GM12872 (cell line): ENCODE data around the gene NDST4.

Experiments
- TF ChIP-seq, protein P1 (sequence below): IDR thresholded peaks from 3 replicates; pipeline ENCODE4 v1.5.1; 2011; ENCODE audit warnings: low read depth, mild to moderate bottlenecking, low read length, moderate library complexity; ENCODE audit not compliant: insufficient read depth

Gene NDST4

DNA sequence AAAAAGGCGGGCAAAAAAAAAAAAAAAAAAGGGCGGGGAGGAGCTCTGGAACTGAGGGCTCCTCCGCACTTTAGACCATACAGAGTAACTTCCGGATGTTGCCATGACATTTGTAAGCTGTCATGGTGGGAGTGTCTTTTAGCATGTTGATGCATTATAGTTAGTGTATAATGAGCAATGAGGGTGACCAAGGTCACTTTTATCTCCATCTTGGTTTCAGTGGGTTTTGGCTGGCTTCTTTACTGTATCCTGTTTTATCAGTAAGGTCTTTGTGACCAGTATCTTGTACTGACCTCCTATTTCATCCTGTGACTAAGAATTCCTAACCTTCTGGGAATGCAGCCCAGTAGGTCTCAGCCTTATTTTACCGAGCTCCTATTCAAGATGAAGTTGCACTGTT lies 321.4 kb downstream of the NDST4 start:
- TF ChIP-seq, protein P1, sequence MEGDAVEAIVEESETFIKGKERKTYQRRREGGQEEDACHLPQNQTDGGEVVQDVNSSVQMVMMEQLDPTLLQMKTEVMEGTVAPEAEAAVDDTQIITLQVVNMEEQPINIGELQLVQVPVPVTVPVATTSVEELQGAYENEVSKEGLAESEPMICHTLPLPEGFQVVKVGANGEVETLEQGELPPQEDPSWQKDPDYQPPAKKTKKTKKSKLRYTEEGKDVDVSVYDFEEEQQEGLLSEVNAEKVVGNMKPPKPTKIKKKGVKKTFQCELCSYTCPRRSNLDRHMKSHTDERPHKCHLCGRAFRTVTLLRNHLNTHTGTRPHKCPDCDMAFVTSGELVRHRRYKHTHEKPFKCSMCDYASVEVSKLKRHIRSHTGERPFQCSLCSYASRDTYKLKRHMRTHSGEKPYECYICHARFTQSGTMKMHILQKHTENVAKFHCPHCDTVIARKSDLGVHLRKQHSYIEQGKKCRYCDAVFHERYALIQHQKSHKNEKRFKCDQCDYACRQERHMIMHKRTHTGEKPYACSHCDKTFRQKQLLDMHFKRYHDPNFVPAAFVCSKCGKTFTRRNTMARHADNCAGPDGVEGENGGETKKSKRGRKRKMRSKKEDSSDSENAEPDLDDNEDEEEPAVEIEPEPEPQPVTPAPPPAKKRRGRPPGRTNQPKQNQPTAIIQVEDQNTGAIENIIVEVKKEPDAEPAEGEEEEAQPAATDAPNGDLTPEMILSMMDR, result no peak

DNA sequence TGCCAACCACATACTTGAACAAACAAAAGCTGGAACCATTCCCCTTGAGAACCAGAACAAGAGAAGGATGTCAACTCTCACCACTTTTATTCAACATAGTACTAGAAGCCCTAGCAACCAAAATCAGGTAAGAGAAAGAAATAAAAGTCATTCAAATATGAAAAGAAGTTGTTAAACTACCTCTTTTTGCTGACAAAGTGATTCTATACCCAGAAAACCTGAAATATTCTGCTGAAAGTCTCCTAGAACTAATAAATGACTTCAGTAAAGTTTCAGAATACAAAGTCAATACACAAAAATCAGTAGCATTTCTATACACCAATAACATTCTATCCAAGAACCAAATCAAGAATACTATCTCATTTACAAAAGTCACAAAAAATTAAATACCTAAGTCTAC lies 327.9 kb downstream of the NDST4 start:
- TF ChIP-seq, protein P1, result no peak

DNA sequence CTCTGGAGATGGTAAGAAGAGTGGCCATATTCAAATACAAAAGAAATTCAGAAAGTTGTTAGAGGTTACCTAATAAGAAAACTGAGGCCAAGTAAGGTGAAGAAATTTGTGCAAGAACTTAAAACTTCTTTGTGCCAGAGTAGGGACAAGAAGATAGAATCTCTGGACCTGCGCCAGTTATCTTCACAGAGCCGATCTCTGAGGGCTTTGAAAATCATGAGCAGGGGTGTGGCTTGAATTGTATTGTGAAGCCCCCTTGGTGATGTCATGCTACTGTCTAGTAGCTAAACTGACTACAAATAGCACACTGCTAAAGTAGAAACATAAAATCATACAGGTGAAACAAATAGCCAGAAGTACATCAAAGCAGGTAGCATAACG lies 330.2 kb downstream of the NDST4 start:
- TF ChIP-seq, protein P1, result no peak

DNA sequence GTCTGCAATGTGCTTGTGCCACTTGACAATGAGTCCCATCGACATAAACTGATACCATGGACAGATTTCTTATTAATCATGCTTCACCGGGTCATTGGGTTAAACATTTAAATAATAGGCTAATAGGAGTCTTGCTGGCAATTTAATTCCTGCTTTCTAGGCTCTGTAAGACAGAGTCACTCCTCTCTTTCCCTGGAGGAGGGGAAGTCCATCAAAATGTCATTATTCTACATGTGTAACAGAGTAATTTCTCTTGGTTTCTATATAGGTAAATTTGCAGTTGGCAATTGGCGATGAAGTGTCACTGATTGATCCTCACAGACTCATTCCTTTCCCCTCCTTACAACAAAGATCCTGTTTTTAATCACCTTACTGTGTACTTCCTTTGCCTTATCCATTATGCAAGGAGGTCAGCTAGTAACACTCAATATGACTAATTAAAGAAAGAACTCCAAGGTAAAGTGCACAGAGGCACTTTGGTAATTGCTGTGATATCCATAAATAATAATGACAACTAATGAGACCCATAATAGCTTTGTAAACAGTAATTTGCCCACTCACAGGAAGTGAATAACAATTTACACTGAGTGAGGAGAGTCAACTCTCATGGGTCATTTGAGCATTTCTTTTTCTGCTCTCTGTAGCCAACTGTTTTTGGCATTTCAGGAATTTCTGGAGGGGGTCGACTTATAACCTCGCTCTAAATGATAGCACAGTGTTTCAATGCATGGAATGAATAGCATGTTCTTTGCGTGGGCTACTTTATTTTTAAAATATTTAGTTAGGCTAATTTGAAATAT lies 330.8 kb downstream of the NDST4 start:
- TF ChIP-seq, protein P1, result no peak

DNA sequence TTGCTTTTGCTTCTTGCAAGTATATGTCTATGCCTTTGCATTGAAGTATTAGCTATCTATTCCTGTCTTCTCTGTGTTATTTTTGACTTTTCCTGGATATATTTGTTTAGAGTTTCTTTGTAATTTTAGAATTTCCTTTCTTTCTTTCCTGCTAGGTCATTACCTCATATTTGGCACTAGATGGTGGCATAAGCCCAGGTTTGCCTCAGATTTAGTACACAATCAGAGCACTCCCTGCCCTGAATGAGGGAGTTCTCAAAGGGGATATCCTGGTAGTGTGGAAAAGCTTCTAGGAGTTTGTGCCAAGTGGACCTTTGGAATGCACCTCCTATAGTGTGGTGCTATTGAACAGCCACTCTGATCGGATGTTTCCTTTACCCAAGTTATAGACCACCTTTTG lies 333.2 kb downstream of the NDST4 start:
- TF ChIP-seq, protein P1, result 0 out of 3 replicates have a peak, but pooled peaks have one; percentile 12
